ENCODE data around the gene NKX2-2. TPM values are rescaled to one million over a fixed set of nuclear protein-coding genes. Genes with fewer than 3 reads are reported as not detected.
A peak's percentile ranks its signal among the peaks of the same experiment; 100 is the strongest.

The NKX2-2 gene
- total RNA-seq, 1 donor from 2014 or later: not detected

DNA sequence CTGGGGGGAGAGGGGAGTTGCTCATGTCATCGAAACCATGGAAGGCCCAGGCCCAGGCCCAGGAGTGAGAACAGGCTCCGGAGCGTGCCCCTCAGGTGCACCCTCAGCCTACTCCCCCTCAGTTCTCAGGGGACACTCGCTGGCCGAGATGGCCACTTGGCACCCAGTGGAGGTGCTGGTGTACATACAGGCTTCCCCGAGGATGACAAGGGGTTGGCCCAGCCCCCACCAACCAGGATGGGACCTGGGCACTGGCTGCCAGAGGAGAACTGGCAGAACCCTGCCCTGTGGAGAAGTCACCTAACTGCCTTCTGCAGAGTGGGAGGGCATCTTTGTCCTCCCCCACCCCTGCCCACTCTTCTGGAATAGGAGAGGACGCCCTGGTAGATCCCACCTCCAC, 9.5 kb downstream of the NKX2-2 start:
- Histone ChIP-seq H3K27me3 (ENCODE audit: control insufficient read depth, insufficient read depth, low read length) (peaks cover 52% of the 10 kb centered on the region), H3K36me3 (ENCODE audit: control insufficient read depth, insufficient read depth, low read length) (no peaks in the 10 kb centered on the region), H3K4me3 (ENCODE audit: low read depth, low read length) (no peak overlapping the region)
- DNase-seq (ENCODE audit: low read depth): no peak
- TF ChIP-seq, protein P1, sequence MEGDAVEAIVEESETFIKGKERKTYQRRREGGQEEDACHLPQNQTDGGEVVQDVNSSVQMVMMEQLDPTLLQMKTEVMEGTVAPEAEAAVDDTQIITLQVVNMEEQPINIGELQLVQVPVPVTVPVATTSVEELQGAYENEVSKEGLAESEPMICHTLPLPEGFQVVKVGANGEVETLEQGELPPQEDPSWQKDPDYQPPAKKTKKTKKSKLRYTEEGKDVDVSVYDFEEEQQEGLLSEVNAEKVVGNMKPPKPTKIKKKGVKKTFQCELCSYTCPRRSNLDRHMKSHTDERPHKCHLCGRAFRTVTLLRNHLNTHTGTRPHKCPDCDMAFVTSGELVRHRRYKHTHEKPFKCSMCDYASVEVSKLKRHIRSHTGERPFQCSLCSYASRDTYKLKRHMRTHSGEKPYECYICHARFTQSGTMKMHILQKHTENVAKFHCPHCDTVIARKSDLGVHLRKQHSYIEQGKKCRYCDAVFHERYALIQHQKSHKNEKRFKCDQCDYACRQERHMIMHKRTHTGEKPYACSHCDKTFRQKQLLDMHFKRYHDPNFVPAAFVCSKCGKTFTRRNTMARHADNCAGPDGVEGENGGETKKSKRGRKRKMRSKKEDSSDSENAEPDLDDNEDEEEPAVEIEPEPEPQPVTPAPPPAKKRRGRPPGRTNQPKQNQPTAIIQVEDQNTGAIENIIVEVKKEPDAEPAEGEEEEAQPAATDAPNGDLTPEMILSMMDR (IDR thresholded peaks at IDR 0.05; ENCODE audit: insufficient read depth, low read length, poor library complexity, severe bottlenecking): no peak

DNA sequence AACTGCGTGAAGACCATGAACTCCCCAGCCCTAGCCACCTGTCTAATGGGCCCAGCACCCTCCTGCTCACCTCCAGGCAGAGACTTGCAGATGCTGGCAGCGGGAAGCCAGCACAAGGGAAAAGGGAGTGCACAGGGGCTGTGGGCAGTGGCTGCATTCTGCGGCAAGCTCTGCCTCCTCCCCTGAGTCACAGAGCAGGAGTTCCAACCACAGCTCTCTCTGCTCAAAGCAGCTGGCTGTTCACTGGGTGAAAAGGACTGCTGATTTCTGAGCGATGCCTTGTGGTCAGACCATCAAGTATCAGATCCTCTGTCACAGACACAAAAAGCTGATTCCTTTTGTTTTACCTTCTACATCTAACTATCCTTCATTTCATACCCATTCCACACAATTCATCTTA, 10.5 kb downstream of the NKX2-2 start:
- DNase-seq (ENCODE audit: low read depth): peak; percentile 32

DNA sequence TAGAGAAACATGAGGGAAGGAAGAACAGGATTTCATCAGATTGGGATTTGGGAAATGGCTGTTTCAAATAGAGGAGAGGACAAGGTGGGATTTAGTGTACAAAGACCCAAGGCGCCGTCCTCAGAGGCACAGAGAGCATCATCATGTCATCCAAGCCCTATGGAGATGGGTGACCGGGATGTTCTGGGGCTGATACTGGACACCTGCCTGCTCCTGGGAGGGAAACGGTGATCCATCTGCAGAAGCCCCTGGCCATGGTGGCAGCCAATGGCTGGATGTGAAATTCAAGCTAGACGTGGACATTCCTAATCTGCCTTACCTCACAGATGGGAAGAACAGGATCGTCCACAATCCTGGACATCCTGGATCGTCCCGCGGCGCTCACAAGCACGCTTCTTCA, 12.7 kb downstream of the NKX2-2 start:
- Histone ChIP-seq H3K4me3 (ENCODE audit: low read depth, low read length) (no peak overlapping the region), H3K27me3 (ENCODE audit: control insufficient read depth, insufficient read depth, low read length) (peaks cover 23% of the 10 kb centered on the region), H3K36me3 (ENCODE audit: control insufficient read depth, insufficient read depth, low read length) (no peaks in the 10 kb centered on the region)
- DNase-seq (ENCODE audit: low read depth): no peak
- TF ChIP-seq, protein P1 (IDR thresholded peaks at IDR 0.05; ENCODE audit: insufficient read depth, low read length, poor library complexity, severe bottlenecking): no peak

More for the DNA sequence above, 10.5 kb downstream of the NKX2-2 start:
- Histone ChIP-seq H3K4me3 (ENCODE audit: low read depth, low read length) (no peak overlapping the region), H3K27me3 (ENCODE audit: control insufficient read depth, insufficient read depth, low read length) (peaks cover 43% of the 10 kb centered on the region), H3K36me3 (ENCODE audit: control insufficient read depth, insufficient read depth, low read length) (no peaks in the 10 kb centered on the region)
- TF ChIP-seq, protein P1 (IDR thresholded peaks at IDR 0.05; ENCODE audit: insufficient read depth, low read length, poor library complexity, severe bottlenecking): no peak

DNA sequence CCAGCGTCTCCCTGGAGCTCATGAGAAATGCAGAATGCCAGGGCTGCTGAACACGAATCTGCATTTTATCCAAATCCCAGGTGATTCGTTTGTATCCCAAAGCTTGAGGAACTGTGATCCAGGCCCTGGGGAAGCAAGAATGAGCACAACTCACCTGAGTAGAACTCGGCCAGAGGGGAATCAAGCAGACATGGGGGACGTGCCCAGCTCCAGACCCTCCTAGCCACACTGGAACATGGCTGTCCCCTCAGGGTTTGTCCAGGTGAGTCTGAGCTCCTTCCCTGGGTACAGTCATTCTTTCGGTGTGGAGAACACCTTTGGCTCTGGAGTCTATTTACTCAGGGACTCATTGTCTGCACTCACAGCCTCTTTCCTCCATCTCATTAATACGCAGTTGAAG, 13.3 kb downstream of the NKX2-2 start:
- H3K27me3 ChIP-seq (ENCODE audit: control insufficient read depth, insufficient read depth, low read length): peaks cover 17% of the 10 kb centered on the region
- H3K36me3 ChIP-seq (ENCODE audit: control insufficient read depth, insufficient read depth, low read length): no peaks in the 10 kb centered on the region
- no peak overlapping the region for H3K4me3 ChIP-seq (ENCODE audit: low read depth, low read length)
- TF ChIP-seq, protein P1 (IDR thresholded peaks at IDR 0.05; ENCODE audit: insufficient read depth, low read length, poor library complexity, severe bottlenecking): no peak
- DNase-seq (ENCODE audit: low read depth): no peak

DNA sequence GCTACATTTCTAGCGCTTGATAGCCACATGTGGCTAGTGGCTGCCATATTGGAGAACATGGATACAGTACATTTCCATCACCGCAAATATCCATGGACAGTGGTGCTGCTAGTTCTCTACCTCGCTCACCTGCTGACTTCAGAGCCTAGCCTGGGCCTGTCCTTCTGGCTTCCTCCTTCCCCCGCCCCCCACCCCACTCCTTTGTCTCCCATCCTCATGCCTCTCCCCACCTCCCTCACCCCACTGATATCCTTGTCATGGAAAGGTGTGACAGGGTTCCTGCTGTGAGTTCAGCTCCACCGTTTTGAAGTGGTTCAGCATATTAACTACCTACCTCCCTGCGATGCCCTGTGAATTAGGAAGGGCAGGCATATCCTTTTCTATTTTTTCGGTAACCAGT, 14.2 kb downstream of the NKX2-2 start:
- peaks cover 8% of the 10 kb centered on the region for H3K27me3 ChIP-seq (ENCODE audit: control insufficient read depth, insufficient read depth, low read length)
- no peak overlapping the region for H3K4me3 ChIP-seq (ENCODE audit: low read depth, low read length)
- TF ChIP-seq, protein P1 (IDR thresholded peaks at IDR 0.05; ENCODE audit: insufficient read depth, low read length, poor library complexity, severe bottlenecking): no peak
- H3K36me3 ChIP-seq (ENCODE audit: control insufficient read depth, insufficient read depth, low read length): no peaks in the 10 kb centered on the region
- DNase-seq (ENCODE audit: low read depth): no peak

DNA sequence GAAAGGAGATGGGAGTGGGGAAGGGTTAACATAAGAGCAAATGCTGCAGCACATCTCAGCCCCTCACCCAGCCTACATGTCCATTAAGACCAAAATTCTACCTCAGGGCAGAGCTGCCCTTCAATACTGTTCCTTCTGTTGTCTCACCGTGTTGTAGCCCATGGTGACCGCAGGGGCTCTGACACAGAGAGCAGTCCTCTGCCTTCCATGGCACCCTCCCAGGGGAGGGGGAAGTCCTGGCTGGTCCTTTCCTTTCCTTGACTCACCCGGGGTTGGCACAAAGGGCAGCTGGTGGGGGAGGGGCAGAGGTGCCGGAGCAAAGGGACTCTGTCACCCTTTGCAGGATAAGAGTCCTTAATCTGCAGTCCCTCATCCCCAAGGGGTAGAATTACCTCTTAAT, 15.2 kb downstream of the NKX2-2 start:
- TF ChIP-seq, protein P1 (IDR thresholded peaks at IDR 0.05; ENCODE audit: insufficient read depth, low read length, poor library complexity, severe bottlenecking): no peak
- Histone ChIP-seq H3K36me3 (ENCODE audit: control insufficient read depth, insufficient read depth, low read length) (no peaks in the 10 kb centered on the region), H3K4me3 (ENCODE audit: low read depth, low read length) (no peak overlapping the region), H3K27me3 (ENCODE audit: control insufficient read depth, insufficient read depth, low read length) (peaks cover 4% of the 10 kb centered on the region)
- DNase-seq (ENCODE audit: low read depth): no peak

Data from kidney epithelial cell (primary cell).